WTC11 (cell line): ENCODE measurements around the gene LAMA3. TPM values are rescaled to one million over a fixed set of nuclear protein-coding genes. Genes with fewer than 3 reads are reported as not detected.

Source experiments
- ATAC-seq: fragments of 200-7000 bp; cut with Tn5 transposase; 2 replicates; pipeline ENCODE4 v1.10.0; 2021; ENCODE audit warnings: mild to moderate bottlenecking, moderate library complexity
- CTCF ChIA-PET: fragments of 300-600 bp; sonication (Branson Sonifier 250); formaldehyde crosslinking; loops from one replicate; lab custom pipeline; 2021; ENCODE audit warnings: antibody characterized with exemption; lab: Charles Lee
- POLR2A ChIA-PET: fragments of 350-600 bp; sonication (Branson Sonifier 250); formaldehyde crosslinking; loops from one replicate; lab custom pipeline; 2021; ENCODE audit warnings: antibody characterized with exemption; lab: Charles Lee
- DNase-seq: peaks from one replicate; pipeline ENCODE4 v3.0.0; 2021; ENCODE audit warnings: low spot score
- H3K27ac Mint-ChIP-seq: 2 replicates; pipeline ENCODE4 v1.8.0; 2021; ENCODE audit warnings: mixed read lengths
- H3K27me3 Mint-ChIP-seq: 2 replicates; pipeline ENCODE4 v1.8.0; 2021; ENCODE audit warnings: low read depth, mild to moderate bottlenecking, moderate library complexity, mixed read lengths
- H3K36me3 Mint-ChIP-seq: 2 replicates; pipeline ENCODE4 v1.8.0; 2021; ENCODE audit warnings: mixed read lengths
- H3K4me1 Mint-ChIP-seq: 2 replicates; pipeline ENCODE4 v1.8.0; 2022; ENCODE audit warnings: mixed read lengths
- H3K4me3 Mint-ChIP-seq: 2 replicates; pipeline ENCODE4 v1.8.0; 2021; ENCODE audit warnings: mild to moderate bottlenecking, moderate library complexity, mixed read lengths
- H3K9me3 Mint-ChIP-seq: 2 replicates; pipeline ENCODE4 v1.8.0; 2021; ENCODE audit warnings: mixed read lengths
- ATF6 ChIP-seq: sonication (generic); formaldehyde crosslinking; IDR thresholded peaks from 2 replicates; pipeline ENCODE4 v1.8.1; 2023; ENCODE audit warnings: mild to moderate bottlenecking, missing genetic modification reagents
- FOXK1 ChIP-seq: sonication (generic); formaldehyde crosslinking; IDR thresholded peaks from 2 replicates; pipeline ENCODE4 v1.8.0; 2022; ENCODE audit warnings: mild to moderate bottlenecking, moderate library complexity, missing genetic modification reagents
- HMGA2 ChIP-seq: fragments of 250-450 bp; sonication (Bioruptor Pico); IDR thresholded peaks from 2 replicates; pipeline ENCODE4 v1.4.0; 2021; ENCODE audit warnings: mild to moderate bottlenecking, moderate library complexity
- JUN ChIP-seq: sonication (generic); formaldehyde crosslinking; IDR thresholded peaks from 2 replicates; pipeline ENCODE4 v1.8.0; 2023; ENCODE audit warnings: mild to moderate bottlenecking, missing genetic modification reagents
- MAX ChIP-seq: sonication (generic); formaldehyde crosslinking; IDR thresholded peaks from 2 replicates; pipeline ENCODE4 v1.8.0; 2022; ENCODE audit warnings: mild to moderate bottlenecking, missing genetic modification reagents
- MYBL2 ChIP-seq: sonication (generic); formaldehyde crosslinking; IDR thresholded peaks from 2 replicates; pipeline ENCODE4 v1.8.1; 2023; ENCODE audit warnings: mild to moderate bottlenecking, moderate library complexity, missing genetic modification reagents
- OVOL2 ChIP-seq: fragments of 250-450 bp; sonication (Bioruptor Pico); IDR thresholded peaks from 2 replicates; pipeline ENCODE4 v1.9.0; 2021; ENCODE audit warnings: mild to moderate bottlenecking, borderline replicate concordance
- SMAD4 ChIP-seq: sonication (generic); formaldehyde crosslinking; IDR thresholded peaks from 2 replicates; pipeline ENCODE4 v1.8.0; 2022; ENCODE audit warnings: mild to moderate bottlenecking, missing genetic modification reagents
- SOX15 ChIP-seq: fragments of 250-450 bp; sonication (Bioruptor Pico); IDR thresholded peaks from 2 replicates; pipeline ENCODE4 v1.9.0; 2021; ENCODE audit warnings: mild to moderate bottlenecking
- USF1 ChIP-seq: sonication (generic); formaldehyde crosslinking; IDR thresholded peaks from 2 replicates; pipeline ENCODE4 v1.8.0; 2022; ENCODE audit warnings: mild to moderate bottlenecking, missing genetic modification reagents
- ZMAT4 ChIP-seq: fragments of 250-450 bp; sonication (Bioruptor Pico); IDR thresholded peaks from 2 replicates; pipeline ENCODE4 v1.9.0; 2021; ENCODE audit warnings: mild to moderate bottlenecking
- ZNF219 ChIP-seq: sonication (generic); formaldehyde crosslinking; IDR thresholded peaks from 2 replicates; pipeline ENCODE4 v1.8.0; 2023; ENCODE audit warnings: missing genetic modification reagents, mild to moderate bottlenecking, borderline replicate concordance
- total RNA-seq: library from RNA; stranded (reverse); gene quantifications from 3 replicates; pipeline ENCODE4 v1.2.3, GENCODE V29; 2021
- TF ChIP-seq, protein P1 (sequence below): sonication (generic); formaldehyde crosslinking; IDR thresholded peaks from 2 replicates; pipeline ENCODE4 v1.8.1; 2023; ENCODE audit warnings: mild to moderate bottlenecking, moderate library complexity, missing genetic modification reagents
- TF ChIP-seq, protein P2 (sequence below): sonication (generic); formaldehyde crosslinking; IDR thresholded peaks from 2 replicates; pipeline ENCODE4 v1.8.1; 2022; ENCODE audit warnings: low read depth, mild to moderate bottlenecking, moderate library complexity, missing genetic modification reagents, borderline replicate concordance
- TF ChIP-seq, protein P3 (sequence below): sonication (generic); formaldehyde crosslinking; IDR thresholded peaks from 2 replicates; pipeline ENCODE4 v1.8.1; 2022; ENCODE audit warnings: missing genetic modification reagents, borderline replicate concordance
- TF ChIP-seq, protein P4 (sequence below): fragments of 250-450 bp; sonication (Bioruptor Pico); IDR thresholded peaks from 2 replicates; pipeline ENCODE4 v2.1.2; 2022; ENCODE audit warnings: mild to moderate bottlenecking, moderate library complexity

Gene LAMA3
- total RNA-seq, 1 experiment from 2014 or later, result 0.83 TPM

- TF ChIP-seq MAX (CRISPR knock-in tag), result no peak
- TF ChIP-seq, protein P1, sequence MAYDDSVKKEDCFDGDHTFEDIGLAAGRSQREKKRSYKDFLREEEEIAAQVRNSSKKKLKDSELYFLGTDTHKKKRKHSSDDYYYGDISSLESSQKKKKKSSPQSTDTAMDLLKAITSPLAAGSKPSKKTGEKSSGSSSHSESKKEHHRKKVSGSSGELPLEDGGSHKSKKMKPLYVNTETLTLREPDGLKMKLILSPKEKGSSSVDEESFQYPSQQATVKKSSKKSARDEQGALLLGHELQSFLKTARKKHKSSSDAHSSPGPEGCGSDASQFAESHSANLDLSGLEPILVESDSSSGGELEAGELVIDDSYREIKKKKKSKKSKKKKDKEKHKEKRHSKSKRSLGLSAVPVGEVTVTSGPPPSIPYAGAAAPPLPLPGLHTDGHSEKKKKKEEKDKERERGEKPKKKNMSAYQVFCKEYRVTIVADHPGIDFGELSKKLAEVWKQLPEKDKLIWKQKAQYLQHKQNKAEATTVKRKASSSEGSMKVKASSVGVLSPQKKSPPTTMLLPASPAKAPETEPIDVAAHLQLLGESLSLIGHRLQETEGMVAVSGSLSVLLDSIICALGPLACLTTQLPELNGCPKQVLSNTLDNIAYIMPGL (CRISPR knock-in tag), result no peak
- TF ChIP-seq, protein P2, sequence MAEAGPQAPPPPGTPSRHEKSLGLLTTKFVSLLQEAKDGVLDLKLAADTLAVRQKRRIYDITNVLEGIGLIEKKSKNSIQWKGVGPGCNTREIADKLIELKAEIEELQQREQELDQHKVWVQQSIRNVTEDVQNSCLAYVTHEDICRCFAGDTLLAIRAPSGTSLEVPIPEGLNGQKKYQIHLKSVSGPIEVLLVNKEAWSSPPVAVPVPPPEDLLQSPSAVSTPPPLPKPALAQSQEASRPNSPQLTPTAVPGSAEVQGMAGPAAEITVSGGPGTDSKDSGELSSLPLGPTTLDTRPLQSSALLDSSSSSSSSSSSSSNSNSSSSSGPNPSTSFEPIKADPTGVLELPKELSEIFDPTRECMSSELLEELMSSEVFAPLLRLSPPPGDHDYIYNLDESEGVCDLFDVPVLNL (CRISPR knock-in tag), result no peak
- TF ChIP-seq OVOL2 (CRISPR knock-in tag), result no peak
These were observed 191.8 kb downstream of the LAMA3 start (continued) for GRCh38 chr18:23880931-23881617.

DNA sequence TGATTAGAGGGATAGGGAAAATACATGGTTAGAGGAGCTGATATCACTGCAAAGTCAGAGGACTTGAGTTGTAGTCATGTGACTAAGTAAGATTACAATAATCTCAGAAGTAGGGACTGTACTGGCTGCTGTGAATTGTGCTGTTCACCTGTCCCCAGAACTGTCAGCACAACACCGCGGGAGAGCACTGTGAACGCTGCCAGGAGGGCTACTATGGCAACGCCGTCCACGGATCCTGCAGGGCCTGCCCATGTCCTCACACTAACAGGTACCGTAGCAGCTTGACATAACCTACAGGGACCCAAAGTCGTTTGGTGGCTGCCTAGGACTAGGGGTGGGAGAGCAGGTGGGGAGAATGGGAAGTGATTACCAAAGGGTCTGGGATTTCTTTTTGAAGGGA lies 192.5 kb downstream of the LAMA3 start:
- TF ChIP-seq ZMAT4 (CRISPR knock-in tag), result no peak
- TF ChIP-seq, protein P3, sequence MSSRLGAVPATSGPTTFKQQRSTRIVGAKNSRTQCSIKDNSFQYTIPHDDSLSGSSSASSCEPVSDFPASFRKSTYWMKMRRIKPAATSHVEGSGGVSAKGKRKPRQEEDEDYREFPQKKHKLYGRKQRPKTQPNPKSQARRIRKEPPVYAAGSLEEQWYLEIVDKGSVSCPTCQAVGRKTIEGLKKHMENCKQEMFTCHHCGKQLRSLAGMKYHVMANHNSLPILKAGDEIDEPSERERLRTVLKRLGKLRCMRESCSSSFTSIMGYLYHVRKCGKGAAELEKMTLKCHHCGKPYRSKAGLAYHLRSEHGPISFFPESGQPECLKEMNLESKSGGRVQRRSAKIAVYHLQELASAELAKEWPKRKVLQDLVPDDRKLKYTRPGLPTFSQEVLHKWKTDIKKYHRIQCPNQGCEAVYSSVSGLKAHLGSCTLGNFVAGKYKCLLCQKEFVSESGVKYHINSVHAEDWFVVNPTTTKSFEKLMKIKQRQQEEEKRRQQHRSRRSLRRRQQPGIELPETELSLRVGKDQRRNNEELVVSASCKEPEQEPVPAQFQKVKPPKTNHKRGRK, result no peak
- no peak for TF ChIP-seq ZNF219 (CRISPR knock-in tag)
- TF ChIP-seq HMGA2 (CRISPR knock-in tag), result no peak
- TF ChIP-seq, protein P1 (CRISPR knock-in tag), result no peak
- TF ChIP-seq MYBL2 (CRISPR knock-in tag), result no peak
- no peak for TF ChIP-seq SOX15
- TF ChIP-seq JUN (CRISPR knock-in tag), result no peak
- TF ChIP-seq, protein P4, sequence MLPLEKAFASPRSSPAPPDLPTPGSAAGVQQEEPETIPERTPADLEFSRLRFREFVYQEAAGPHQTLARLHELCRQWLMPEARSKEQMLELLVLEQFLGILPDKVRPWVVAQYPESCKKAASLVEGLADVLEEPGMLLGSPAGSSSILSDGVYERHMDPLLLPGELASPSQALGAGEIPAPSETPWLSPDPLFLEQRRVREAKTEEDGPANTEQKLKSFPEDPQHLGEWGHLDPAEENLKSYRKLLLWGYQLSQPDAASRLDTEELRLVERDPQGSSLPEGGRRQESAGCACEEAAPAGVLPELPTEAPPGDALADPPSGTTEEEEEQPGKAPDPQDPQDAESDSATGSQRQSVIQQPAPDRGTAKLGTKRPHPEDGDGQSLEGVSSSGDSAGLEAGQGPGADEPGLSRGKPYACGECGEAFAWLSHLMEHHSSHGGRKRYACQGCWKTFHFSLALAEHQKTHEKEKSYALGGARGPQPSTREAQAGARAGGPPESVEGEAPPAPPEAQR (CRISPR knock-in tag), result no peak
- TF ChIP-seq SMAD4 (CRISPR knock-in tag), result no peak
- no peak for TF ChIP-seq ATF6 (CRISPR knock-in tag)
- TF ChIP-seq FOXK1 (CRISPR knock-in tag), result no peak
- no peak for TF ChIP-seq USF1
- TF ChIP-seq, all 79 proteins: peak for 0
- Mint-ChIP-seq H3K27me3 (no peaks in the 10 kb centered on the region; the same call in 1 of the 2 replicates), H3K9me3 (no peaks in the 10 kb centered on the region), H3K4me1 (peaks cover 35% of the 10 kb centered on the region), H3K4me3 (no peak overlapping the region), H3K27ac (no peak overlapping the region), H3K36me3 (no peaks in the 10 kb centered on the region)
- DNase-seq (no peak), ATAC-seq (0 out of 2 replicates have a peak, but pooled peaks have one; percentile 16)
- CTCF ChIA-PET, result no interaction called here
- POLR2A ChIA-PET, result no interaction called here
